ENCODE measurements around the gene AGAP1. TPM values are rescaled to one million over a fixed set of nuclear protein-coding genes. Genes with fewer than 3 reads are reported as not detected.

Gene AGAP1
- total RNA-seq, 1 donor from 2014 or later, result 20.4 TPM

DNA sequence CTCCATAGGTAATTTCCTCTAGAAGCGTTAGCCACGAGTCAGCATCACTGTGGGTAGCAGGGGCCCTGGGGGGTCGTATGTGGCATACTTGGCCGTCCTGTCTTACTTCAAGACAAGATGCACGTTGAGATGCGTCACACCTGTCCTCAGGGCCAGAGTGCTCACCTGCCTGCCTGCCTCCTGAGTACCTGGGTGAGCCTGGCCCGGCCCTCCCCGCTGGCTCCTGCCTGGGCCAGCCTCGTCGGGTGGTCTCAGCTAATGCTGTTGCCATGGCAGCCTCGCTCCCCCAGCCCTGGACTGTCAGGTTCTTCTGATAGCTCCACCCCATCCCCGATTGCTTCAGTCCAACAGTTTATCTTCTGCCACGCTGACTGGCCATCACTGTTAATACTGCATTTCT is 441.9 kb downstream of the AGAP1 start:
- Histone ChIP-seq H3K27me3 (no peaks in the 10 kb centered on the region), H2AFZ (replicated peaks) (no peak overlapping the region), H3K9ac (no peak overlapping the region), H4K20me1 (ENCODE audit: low read depth) (peaks cover 18% of the 10 kb centered on the region), H3F3A (ENCODE audit: low read depth) (peaks cover 31% of the 10 kb centered on the region), H3K4me1 (peaks cover 37% of the 10 kb centered on the region), H3K4me3 (no peak overlapping the region), H3K27ac (no peak overlapping the region), H3K79me2 (ENCODE audit: low read depth) (no peaks in the 10 kb centered on the region), H3K36me3 (no peaks in the 10 kb centered on the region), H3K4me2 (peak overlapping the region; percentile 22), H3K9me3 (ENCODE audit: low read depth) (no peaks in the 10 kb centered on the region)
- no peak overlapping the region for H3K27ac Mint-ChIP-seq
- no peak overlapping the region for H3K4me3 Mint-ChIP-seq
- no peak for DNase-seq (ENCODE audit: low spot score)
- peaks cover 48% of the 10 kb centered on the region for H3K36me3 Mint-ChIP-seq
- H3K4me1 Mint-ChIP-seq, result peaks cover 46% of the 10 kb centered on the region
- H3K27me3 Mint-ChIP-seq (ENCODE audit: insufficient read depth, low read depth), result no peaks in the 10 kb centered on the region
- H3K9me3 Mint-ChIP-seq, result peaks cover 13% of the 10 kb centered on the region
- TF ChIP-seq EZH2phosphoT487 (IDR thresholded peaks at IDR 0.05) (no peak), EZH2 (IDR thresholded peaks at IDR 0.05) (no peak)
- TF ChIP-seq, protein P1, sequence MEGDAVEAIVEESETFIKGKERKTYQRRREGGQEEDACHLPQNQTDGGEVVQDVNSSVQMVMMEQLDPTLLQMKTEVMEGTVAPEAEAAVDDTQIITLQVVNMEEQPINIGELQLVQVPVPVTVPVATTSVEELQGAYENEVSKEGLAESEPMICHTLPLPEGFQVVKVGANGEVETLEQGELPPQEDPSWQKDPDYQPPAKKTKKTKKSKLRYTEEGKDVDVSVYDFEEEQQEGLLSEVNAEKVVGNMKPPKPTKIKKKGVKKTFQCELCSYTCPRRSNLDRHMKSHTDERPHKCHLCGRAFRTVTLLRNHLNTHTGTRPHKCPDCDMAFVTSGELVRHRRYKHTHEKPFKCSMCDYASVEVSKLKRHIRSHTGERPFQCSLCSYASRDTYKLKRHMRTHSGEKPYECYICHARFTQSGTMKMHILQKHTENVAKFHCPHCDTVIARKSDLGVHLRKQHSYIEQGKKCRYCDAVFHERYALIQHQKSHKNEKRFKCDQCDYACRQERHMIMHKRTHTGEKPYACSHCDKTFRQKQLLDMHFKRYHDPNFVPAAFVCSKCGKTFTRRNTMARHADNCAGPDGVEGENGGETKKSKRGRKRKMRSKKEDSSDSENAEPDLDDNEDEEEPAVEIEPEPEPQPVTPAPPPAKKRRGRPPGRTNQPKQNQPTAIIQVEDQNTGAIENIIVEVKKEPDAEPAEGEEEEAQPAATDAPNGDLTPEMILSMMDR (IDR thresholded peaks at IDR 0.05), result no peak

- no peak overlapping the region for H3K4me2 ChIP-seq
- H3K27ac ChIP-seq, result no peak overlapping the region
- Mint-ChIP-seq H3K36me3 (peaks cover 51% of the 10 kb centered on the region), H3K27ac (no peak overlapping the region), H3K9me3 (peaks cover 13% of the 10 kb centered on the region), H3K4me1 (peaks cover 50% of the 10 kb centered on the region), H3K27me3 (ENCODE audit: insufficient read depth, low read depth) (no peaks in the 10 kb centered on the region), H3K4me3 (no peak overlapping the region)
- H3K9ac ChIP-seq, result no peak overlapping the region
- H3K79me2 ChIP-seq (ENCODE audit: low read depth), result no peaks in the 10 kb centered on the region
- H3K36me3 ChIP-seq, result no peaks in the 10 kb centered on the region
- no peaks in the 10 kb centered on the region for H3K9me3 ChIP-seq (ENCODE audit: low read depth)
- no peaks in the 10 kb centered on the region for H3K27me3 ChIP-seq
- H3K4me3 ChIP-seq, result no peak overlapping the region
- no peak overlapping the region for H2AFZ ChIP-seq (replicated peaks)
- peaks cover 18% of the 10 kb centered on the region for H4K20me1 ChIP-seq (ENCODE audit: low read depth)
- peaks cover 37% of the 10 kb centered on the region for H3K4me1 ChIP-seq
- H3F3A ChIP-seq (ENCODE audit: low read depth), result peaks cover 31% of the 10 kb centered on the region
- peak; percentile 43 for DNase-seq (ENCODE audit: low spot score)
- TF ChIP-seq EZH2phosphoT487 (IDR thresholded peaks at IDR 0.05), result no peak
- no peak for TF ChIP-seq EZH2 (IDR thresholded peaks at IDR 0.05)
- TF ChIP-seq, protein P1 (IDR thresholded peaks at IDR 0.05), result peak; percentile 62
Observed at GRCh38 chr2:235936493-235936892, 442.6 kb downstream of the AGAP1 start.

DNA sequence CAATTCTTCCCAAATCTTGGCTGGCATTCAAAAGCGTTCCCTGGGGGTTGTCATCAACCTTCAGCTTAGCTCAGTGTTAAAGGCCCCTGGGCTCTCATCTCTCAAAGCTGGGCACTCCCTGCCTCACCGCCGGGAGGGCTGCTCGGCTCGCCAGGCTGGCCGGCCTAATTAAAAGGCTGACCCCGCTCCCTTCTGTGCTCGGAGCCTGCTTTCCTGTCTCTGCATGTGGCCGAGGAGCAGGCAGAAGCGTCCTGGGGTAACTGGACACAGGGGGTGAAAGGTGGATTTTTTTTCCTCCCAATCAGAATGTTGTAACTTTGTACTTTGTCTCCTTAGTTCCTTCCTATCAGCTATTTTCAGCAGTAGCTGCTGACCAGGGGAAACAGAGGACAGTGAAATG is 443.2 kb downstream of the AGAP1 start:
- no peak overlapping the region for H3K4me3 ChIP-seq
- Mint-ChIP-seq H3K27ac (no peak overlapping the region), H3K36me3 (peaks cover 53% of the 10 kb centered on the region), H3K4me1 (peaks cover 50% of the 10 kb centered on the region), H3K4me3 (no peak overlapping the region), H3K9me3 (peaks cover 13% of the 10 kb centered on the region), H3K27me3 (ENCODE audit: insufficient read depth, low read depth) (no peaks in the 10 kb centered on the region)
- H3F3A ChIP-seq (ENCODE audit: low read depth), result peaks cover 31% of the 10 kb centered on the region
- H3K27ac ChIP-seq, result no peak overlapping the region
- H3K79me2 ChIP-seq (ENCODE audit: low read depth), result no peaks in the 10 kb centered on the region
- no peaks in the 10 kb centered on the region for H3K27me3 ChIP-seq
- H3K9me3 ChIP-seq (ENCODE audit: low read depth), result no peaks in the 10 kb centered on the region
- H3K36me3 ChIP-seq, result no peaks in the 10 kb centered on the region
- H3K9ac ChIP-seq, result no peak overlapping the region
- peaks cover 37% of the 10 kb centered on the region for H3K4me1 ChIP-seq
- peaks cover 18% of the 10 kb centered on the region for H4K20me1 ChIP-seq (ENCODE audit: low read depth)
- no peak overlapping the region for H3K4me2 ChIP-seq
- no peak for TF ChIP-seq EZH2 (IDR thresholded peaks at IDR 0.05)
- TF ChIP-seq, protein P1 (IDR thresholded peaks at IDR 0.05), result no peak
- no peak for TF ChIP-seq EZH2phosphoT487 (IDR thresholded peaks at IDR 0.05)
- no peak overlapping the region for H2AFZ ChIP-seq (replicated peaks)
- peak; percentile 36 for DNase-seq (ENCODE audit: low spot score)

Data from neural progenitor cell (in vitro differentiated cells).